ENCODE results near the gene PARD3. TPM values are rescaled to one million over a fixed set of nuclear protein-coding genes. Genes with fewer than 3 reads are reported as not detected.

PARD3 gene
- total RNA-seq, 4 donors from 2014 or later: 42.6 to 63.6 (median 55.2) TPM

DNA sequence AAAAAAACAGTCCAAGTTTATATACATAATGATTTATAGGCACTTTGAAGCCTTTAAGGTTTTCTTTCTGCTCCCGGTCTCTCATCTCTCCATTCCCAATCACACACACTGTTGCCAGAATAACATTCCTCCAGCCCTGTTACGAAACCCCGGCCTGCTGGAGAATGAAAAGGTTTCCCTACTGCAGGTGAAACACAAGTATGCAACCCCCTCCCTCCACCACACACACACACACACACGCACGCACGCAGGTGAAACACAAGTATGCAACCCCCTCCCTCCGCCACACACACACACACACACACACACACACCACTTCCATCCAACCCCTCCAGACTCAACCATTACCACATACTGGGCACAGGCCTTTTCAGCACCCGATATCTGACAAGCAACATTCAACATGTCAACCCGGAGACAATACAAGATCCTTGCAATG, 87.5 kb downstream of the PARD3 start:
- Histone ChIP-seq H3K36me3 (no peaks in the 10 kb centered on the region), H3K27ac (no peak overlapping the region), H3K4me1 (peaks cover 0 to 67% (median 8%) of the 10 kb centered on the region in 4 donors), H3K9me3 (no peaks in the 10 kb centered on the region), H3K27me3 (no peaks in the 10 kb centered on the region), H3K4me3 (no peak overlapping the region)
- peak in 1 of 2 donors; percentile 19 for DNase-seq (ENCODE audit: low spot score in 2 of 2)
- TF ChIP-seq EP300 (IDR thresholded peaks at IDR 0.05) (no peak), POLR2A (IDR thresholded peaks at IDR 0.05) (no peak)
- TF ChIP-seq, protein P1, sequence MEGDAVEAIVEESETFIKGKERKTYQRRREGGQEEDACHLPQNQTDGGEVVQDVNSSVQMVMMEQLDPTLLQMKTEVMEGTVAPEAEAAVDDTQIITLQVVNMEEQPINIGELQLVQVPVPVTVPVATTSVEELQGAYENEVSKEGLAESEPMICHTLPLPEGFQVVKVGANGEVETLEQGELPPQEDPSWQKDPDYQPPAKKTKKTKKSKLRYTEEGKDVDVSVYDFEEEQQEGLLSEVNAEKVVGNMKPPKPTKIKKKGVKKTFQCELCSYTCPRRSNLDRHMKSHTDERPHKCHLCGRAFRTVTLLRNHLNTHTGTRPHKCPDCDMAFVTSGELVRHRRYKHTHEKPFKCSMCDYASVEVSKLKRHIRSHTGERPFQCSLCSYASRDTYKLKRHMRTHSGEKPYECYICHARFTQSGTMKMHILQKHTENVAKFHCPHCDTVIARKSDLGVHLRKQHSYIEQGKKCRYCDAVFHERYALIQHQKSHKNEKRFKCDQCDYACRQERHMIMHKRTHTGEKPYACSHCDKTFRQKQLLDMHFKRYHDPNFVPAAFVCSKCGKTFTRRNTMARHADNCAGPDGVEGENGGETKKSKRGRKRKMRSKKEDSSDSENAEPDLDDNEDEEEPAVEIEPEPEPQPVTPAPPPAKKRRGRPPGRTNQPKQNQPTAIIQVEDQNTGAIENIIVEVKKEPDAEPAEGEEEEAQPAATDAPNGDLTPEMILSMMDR (IDR thresholded peaks at IDR 0.05): no peak
- WGBS, 2 donors: 82 to 84% methylated on average over 9 of the region's 9 CpGs

DNA sequence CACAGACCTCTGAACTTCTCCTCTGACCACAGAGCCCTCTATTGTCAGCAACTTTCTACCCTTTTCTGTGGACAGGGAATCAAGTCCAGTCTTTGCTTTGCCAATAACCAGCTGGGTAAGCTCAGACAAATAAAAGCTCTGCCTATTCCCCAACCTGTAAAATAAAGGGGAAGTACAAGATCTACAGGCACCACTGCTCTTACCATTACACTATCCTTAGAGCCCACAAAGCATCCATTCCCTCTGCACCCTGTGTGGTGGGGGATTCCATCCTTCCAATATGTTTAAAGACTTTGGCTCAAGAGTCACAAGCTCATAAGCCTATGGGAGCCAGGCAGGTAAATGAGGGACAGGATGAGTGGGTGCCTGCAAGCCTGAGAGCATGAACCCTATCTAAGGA, 88.2 kb downstream of the PARD3 start:
- Histone ChIP-seq H3K4me3 (no peak overlapping the region), H3K9me3 (no peaks in the 10 kb centered on the region), H3K27me3 (no peaks in the 10 kb centered on the region), H3K4me1 (peaks cover 0 to 61% (median 6%) of the 10 kb centered on the region in 4 donors), H3K36me3 (no peaks in the 10 kb centered on the region), H3K27ac (no peak overlapping the region)
- no peak for DNase-seq (ENCODE audit: low spot score in 2 of 2)
- TF ChIP-seq, protein P1 (IDR thresholded peaks at IDR 0.05): no peak
- no peak for TF ChIP-seq POLR2A (IDR thresholded peaks at IDR 0.05)
- TF ChIP-seq EP300 (IDR thresholded peaks at IDR 0.05): no peak

DNA sequence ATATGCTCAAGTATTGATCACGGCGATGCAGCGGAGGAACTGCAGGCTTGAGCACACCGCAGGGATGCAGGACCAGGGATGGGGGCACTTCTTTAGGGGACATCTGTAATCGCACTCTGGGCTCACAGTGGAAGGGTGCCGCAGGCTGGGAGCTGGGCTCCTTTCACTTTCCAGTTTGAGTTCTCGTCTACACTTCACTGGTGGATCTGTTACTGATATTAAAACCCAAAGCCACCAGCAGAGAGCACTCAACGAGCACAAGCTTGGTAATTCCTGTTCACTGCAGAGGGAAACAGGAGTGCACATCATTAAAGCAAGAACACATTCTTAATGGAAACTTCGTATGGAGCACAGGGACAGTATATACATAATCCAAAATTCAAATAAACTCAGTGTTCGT, 91.3 kb downstream of the PARD3 start:
- peak in 1 of 2 donors; percentile 58 for DNase-seq (ENCODE audit: low spot score in 2 of 2)
- H3K4me1 ChIP-seq: peaks cover 0 to 58% (median 2%) of the 10 kb centered on the region in 4 donors
- TF ChIP-seq EP300 (IDR thresholded peaks at IDR 0.05) (peak in 1 of 2 donors; percentile 46), POLR2A (IDR thresholded peaks at IDR 0.05) (no peak)
- TF ChIP-seq, protein P1 (IDR thresholded peaks at IDR 0.05): peak; percentile 39 to 72 (median 49)
- H3K4me3 ChIP-seq: no peak overlapping the region
- peak overlapping the region in 1 of 4 donors; percentile 60 for H3K27ac ChIP-seq
- WGBS, 2 donors: 53% methylated on average over 10 of the region's 10 CpGs
- no peaks in the 10 kb centered on the region for H3K36me3 ChIP-seq
- H3K9me3 ChIP-seq: no peaks in the 10 kb centered on the region
- no peaks in the 10 kb centered on the region for H3K27me3 ChIP-seq

DNA sequence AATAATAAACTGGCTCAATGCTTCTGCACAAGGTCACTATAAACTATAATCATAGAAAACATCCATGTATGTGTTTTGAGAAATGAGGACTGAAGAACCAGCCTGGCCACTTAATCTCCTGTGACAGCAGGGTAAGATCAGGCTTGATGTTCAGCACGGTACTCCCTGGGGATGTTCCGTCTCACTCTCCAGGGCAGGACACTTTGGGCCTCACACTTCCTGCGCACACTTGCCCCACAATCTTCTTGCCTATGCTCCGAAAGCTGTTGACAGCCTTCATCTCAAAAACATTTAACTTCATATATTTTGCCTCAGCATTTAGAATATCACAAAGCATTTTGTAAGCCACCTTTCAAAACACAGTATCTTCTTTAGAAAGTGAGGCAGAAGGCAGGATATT, 92.7 kb downstream of the PARD3 start:
- no peak for TF ChIP-seq EP300 (IDR thresholded peaks at IDR 0.05)
- TF ChIP-seq, protein P1 (IDR thresholded peaks at IDR 0.05): no peak
- no peak for TF ChIP-seq POLR2A (IDR thresholded peaks at IDR 0.05)
- Histone ChIP-seq H3K27ac (no peak overlapping the region), H3K4me3 (no peak overlapping the region), H3K36me3 (no peaks in the 10 kb centered on the region), H3K9me3 (no peaks in the 10 kb centered on the region), H3K4me1 (peaks cover 0 to 49% (median 2%) of the 10 kb centered on the region in 4 donors), H3K27me3 (no peaks in the 10 kb centered on the region)
- 88% methylated on average over 4 of the region's 4 CpGs for WGBS, 2 donors
- DNase-seq (ENCODE audit: low spot score in 2 of 2): no peak

DNA sequence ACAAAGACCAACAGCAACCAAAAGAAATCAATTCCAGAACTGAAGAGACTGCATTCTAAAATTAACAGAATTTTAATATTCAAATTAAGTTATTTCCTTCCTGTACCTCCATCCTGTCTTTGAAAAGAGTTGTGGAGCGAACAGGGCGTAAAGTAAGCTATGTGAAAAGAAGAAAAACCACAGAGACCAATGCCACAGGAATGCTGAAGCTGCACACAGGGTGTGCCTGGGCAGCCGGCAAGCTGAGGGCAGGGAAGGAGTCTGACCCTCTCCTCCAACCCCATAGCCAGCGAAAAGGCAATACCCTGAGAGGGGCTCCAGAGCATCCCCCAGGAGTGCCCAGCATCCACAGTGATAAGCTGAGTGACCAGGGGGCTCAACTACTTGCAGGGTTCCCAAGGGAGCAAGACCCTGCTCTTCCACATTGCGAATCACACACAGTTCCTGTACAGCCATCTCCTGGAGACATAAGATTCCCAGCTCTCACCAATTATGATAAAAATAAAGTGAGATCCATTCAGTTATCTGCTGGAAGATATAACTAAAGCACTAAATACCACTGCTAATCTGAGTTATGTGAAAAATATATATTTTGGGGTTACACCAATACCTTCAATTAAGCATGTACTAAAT, 93.8 kb downstream of the PARD3 start:
- H3K4me3 ChIP-seq: no peak overlapping the region
- TF ChIP-seq, protein P1 (IDR thresholded peaks at IDR 0.05): no peak
- no peak for TF ChIP-seq EP300 (IDR thresholded peaks at IDR 0.05)
- TF ChIP-seq POLR2A (IDR thresholded peaks at IDR 0.05): no peak
- no peak overlapping the region for H3K27ac ChIP-seq
- no peak for DNase-seq (ENCODE audit: low spot score in 2 of 2)
- H3K36me3 ChIP-seq: no peaks in the 10 kb centered on the region
- WGBS, 2 donors: 56 to 65% methylated on average over 5 of the region's 5 CpGs
- H3K27me3 ChIP-seq: no peaks in the 10 kb centered on the region
- H3K4me1 ChIP-seq: peaks cover 0 to 38% (median 0%) of the 10 kb centered on the region in 4 donors
- H3K9me3 ChIP-seq: no peaks in the 10 kb centered on the region
